Measurements from ENCODE around the gene INTU. TPM values are rescaled to one million over a fixed set of nuclear protein-coding genes. Genes with fewer than 3 reads are reported as not detected.

Gene INTU
- total RNA-seq, 1 donor from 2014 or later, result 15.0 TPM

GRCh38 chr4:127747883-127748282 lies 115.1 kb downstream of the INTU start:
- no peak for DNase-seq (ENCODE audit: low spot score)

DNA sequence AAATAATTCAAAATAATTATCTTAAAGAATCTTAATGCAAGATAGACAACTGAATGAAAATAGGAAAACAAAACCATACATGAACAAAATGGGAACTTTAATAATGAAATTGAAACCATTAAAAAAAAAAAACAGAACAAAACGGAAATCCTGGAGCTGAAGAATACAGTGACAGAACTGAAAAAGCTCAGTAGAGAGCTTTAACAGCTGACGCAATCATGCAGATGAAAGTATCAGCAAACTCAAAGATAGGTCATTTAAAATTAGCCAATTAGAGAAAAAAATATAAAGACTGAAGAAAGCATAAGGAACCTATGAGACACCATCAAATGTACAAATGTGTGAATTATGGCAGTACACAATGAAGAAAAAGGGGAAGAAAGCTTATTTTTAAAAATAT lies 116.2 kb downstream of the INTU start:
- DNase-seq (ENCODE audit: low spot score), result no peak

DNA sequence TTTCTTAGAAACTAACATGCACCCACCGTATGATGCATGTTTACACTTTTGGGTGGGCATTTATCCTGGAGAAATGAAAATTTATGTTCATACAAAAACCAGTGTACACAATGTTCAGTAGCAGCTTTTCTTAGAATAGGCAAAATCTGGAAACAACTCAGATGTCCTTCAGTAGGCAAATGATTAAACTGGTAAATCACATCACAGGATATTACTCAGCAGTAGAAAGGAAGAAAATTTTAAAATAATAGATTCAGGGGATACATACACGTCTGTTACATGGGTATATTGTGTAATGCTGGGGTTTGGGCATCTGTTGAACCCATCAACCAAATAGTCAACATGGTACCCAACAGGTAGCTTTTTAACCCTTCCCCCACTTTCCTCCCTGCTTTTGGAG lies 124.1 kb downstream of the INTU start:
- DNase-seq (ENCODE audit: low spot score), result no peak

- DNase-seq (ENCODE audit: low spot score), result no peak
These were observed 126.6 kb downstream of the INTU start for GRCh38 chr4:127759228-127759820.

GRCh38 chr4:127759893-127760292 lies 127.1 kb downstream of the INTU start:
- DNase-seq (ENCODE audit: low spot score), result no peak

DNA sequence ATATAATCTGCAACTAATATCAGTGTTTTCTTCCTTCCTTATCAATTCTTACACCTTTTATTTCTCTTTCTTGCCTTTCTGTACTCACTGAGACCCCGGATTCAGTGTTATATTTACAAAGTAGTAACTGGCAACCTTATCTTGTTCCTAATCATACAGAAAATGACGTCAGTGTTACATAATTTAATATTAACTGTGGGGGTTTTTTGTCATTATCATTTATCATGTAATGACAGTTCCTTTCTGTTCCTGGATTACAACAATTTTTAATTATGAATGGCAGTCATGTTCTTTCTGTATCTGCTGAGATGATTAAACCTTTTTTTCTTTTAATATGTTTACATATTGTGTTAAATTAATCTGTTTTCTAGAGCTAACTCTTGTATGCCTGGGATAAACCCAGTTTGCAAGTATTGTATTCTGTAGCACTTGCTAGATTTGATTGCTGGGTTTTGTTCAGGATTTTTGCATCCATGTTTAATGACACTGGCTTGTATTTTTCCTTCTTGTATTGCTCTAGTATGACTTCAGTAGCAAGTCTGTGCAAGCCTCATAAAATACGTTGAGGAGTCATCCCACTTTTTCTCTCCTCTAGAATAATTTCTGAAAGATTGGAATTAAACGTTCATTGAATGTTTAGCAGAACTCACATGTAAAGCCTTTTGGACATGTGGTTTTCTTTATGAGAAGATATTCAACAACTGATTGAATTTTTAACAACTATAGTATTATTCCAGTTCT lies 138.9 kb downstream of the INTU start:
- DNase-seq (ENCODE audit: low spot score), result no peak

DNA sequence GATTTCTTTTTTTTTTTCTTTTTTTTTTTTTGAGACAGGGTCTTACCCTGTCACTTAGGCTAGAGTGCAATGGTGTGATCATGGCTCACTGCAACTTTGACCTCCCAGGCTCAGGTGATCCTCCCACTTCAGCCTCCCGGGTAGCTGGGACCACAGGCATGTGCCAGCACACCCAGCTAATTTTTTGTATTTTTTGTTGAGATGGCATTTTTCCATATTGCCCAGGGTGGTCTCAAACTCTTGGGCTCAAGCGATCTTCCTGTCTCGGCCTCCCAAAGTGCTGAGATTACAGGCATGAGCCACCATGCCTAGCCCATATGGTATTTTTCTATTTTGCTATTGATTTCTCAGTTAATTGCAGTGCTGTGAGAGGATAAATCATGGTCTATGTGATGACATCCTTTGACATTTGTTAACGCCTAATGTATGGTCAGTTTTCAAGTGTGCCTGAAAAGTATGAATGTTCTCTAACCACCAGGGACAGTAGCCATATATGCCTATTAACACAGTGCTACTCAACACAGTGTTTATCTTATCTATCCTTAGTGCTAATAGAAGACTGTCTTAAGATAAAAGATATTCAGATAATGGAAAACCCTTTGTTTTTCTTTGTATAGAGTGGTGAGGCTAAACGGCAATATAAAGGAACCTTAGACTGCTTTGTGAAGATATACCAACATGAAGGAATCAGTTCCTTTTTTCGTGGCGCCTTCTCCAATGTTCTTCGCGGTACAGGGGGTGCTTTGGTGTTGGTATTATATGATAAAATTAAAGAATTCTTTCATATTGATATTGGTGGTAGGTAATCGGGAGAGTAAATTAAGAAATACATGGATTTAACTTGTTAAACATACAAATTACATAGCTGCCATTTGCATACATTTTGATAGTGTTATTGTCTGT lies 140.3 kb downstream of the INTU start:
- DNase-seq (ENCODE audit: low spot score), result no peak

DNA sequence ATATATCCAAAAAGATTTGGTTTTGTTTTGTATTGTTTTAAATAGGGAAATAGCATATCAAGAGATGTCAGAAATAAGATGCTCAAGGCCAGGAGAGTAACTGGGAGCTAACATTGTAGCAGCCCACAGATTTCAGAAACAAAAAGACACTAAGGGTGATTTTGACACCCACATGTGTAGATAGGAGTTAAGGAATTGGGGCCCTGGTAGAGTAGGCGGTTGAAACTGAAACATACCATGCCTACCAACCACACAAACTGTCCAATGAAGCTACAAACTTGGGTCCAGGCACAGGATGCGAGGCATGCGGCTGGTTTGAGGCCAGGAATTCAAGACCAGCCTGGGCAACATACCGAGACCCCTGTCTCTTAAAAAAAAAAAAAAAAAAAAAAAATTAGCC lies 143.1 kb downstream of the INTU start:
- no peak for DNase-seq (ENCODE audit: low spot score)

Other genes with a start within 250 kb of the INTU start
- not detected for gene SLC25A31, start 97.4 kb downstream of the INTU start, total RNA-seq
- 5.6 TPM for gene HSPA4L, start 149.4 kb downstream of the INTU start, total RNA-seq
- gene PLK4, start 247.9 kb downstream of the INTU start, total RNA-seq, result 4.7 TPM